ENCODE data around the gene SLC9A7.

Gene SLC9A7

GRCh38 chrX:46637938-46638337 is 121.0 kb downstream of the SLC9A7 start:
- no peak for TF ChIP-seq CTCF (IDR thresholded peaks at IDR 0.05)

- no peak for TF ChIP-seq CTCF (IDR thresholded peaks at IDR 0.05)
Measured at GRCh38 chrX:46636223-46636622, 122.7 kb downstream of the SLC9A7 start.

GRCh38 chrX:46635186-46635585 is 123.7 kb downstream of the SLC9A7 start:
- no peak for TF ChIP-seq CTCF (IDR thresholded peaks at IDR 0.05)

- no peak for TF ChIP-seq CTCF (IDR thresholded peaks at IDR 0.05)
Measured at GRCh38 chrX:46634577-46634976, 124.3 kb downstream of the SLC9A7 start.

- no peak for TF ChIP-seq CTCF (IDR thresholded peaks at IDR 0.05)
Measured at GRCh38 chrX:46630141-46630540, 128.8 kb downstream of the SLC9A7 start.

- no peak for TF ChIP-seq CTCF (IDR thresholded peaks at IDR 0.05)
Measured at GRCh38 chrX:46628460-46629371, 130.2 kb downstream of the SLC9A7 start.

- TF ChIP-seq CTCF (IDR thresholded peaks at IDR 0.05), result no peak
Measured at GRCh38 chrX:46627711-46628419, 131.1 kb downstream of the SLC9A7 start.

All from LNCAP (cell line).